Measurements from ENCODE around the gene ZSWIM8.

The ZSWIM8 gene

DNA sequence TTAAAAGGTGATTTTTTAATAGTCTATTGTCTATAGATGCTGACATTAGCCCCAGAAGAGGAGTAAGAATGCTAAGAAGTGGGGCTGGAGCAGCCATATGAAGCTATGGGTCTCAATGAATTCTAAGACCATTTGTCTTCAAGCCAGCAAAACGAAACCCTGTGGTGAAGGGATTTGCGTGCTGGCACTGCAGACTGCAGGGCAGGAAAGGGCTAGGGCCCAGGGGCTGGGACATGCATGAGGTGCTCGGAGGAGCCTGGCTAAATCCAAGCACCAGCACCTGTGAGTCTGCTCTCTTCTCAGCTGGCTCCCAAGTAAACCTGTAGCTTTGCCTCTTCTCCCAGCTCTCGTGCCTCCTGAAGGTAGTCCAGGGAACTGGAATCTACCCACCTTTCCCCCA is 27.3 kb downstream of the ZSWIM8 start:
- Mint-ChIP-seq H3K27me3 (ENCODE audit: low read depth) (peaks cover 4% of the 10 kb centered on the region), H3K4me1 (peaks cover 13% of the 10 kb centered on the region), H3K36me3 (ENCODE audit: low read depth) (peaks cover 16% of the 10 kb centered on the region)

DNA sequence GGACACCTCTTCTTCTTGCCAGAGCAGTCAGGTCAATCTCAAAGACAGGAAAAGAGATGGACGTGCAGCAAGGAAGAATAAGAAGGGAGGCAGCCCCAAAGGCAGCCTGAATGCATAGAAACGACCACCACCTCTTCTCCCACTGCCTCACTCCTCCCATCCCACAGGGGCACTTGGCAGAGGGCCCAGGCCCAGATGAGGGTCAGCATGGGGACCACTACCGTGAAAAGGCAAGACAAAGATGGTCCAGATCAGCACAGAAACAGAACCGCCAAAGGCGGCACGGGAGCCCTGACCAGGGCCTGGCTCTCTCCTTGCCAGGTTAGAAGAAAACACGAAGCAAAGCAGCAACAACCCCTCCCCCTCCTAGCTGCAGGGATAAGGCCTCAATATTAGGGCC is 27.9 kb downstream of the ZSWIM8 start:
- peak overlapping the region in 2 of 3 experiments; percentile 41 to 50 for H3K27ac Mint-ChIP-seq
- H3K4me1 Mint-ChIP-seq: peaks cover 13% of the 10 kb centered on the region
- peak overlapping the region; percentile 74 to 86 (median 84) for H3K4me3 Mint-ChIP-seq
- TF ChIP-seq, protein P1, sequence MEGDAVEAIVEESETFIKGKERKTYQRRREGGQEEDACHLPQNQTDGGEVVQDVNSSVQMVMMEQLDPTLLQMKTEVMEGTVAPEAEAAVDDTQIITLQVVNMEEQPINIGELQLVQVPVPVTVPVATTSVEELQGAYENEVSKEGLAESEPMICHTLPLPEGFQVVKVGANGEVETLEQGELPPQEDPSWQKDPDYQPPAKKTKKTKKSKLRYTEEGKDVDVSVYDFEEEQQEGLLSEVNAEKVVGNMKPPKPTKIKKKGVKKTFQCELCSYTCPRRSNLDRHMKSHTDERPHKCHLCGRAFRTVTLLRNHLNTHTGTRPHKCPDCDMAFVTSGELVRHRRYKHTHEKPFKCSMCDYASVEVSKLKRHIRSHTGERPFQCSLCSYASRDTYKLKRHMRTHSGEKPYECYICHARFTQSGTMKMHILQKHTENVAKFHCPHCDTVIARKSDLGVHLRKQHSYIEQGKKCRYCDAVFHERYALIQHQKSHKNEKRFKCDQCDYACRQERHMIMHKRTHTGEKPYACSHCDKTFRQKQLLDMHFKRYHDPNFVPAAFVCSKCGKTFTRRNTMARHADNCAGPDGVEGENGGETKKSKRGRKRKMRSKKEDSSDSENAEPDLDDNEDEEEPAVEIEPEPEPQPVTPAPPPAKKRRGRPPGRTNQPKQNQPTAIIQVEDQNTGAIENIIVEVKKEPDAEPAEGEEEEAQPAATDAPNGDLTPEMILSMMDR (IDR thresholded peaks at IDR 0.05; ENCODE audit: unreplicated experiment in 3 of 3): no peak
- H3K36me3 Mint-ChIP-seq (ENCODE audit: low read depth): peaks cover 13% of the 10 kb centered on the region
- peaks cover 4% of the 10 kb centered on the region for H3K27me3 Mint-ChIP-seq (ENCODE audit: low read depth)
- H3K9me3 Mint-ChIP-seq: no peaks in the 10 kb centered on the region

More for the DNA sequence above, 27.3 kb downstream of the ZSWIM8 start:
- Mint-ChIP-seq H3K9me3 (no peaks in the 10 kb centered on the region), H3K4me3 (peak overlapping the region; percentile 74 to 86 (median 84)), H3K27ac (peak overlapping the region in 2 of 3 experiments; percentile 47 to 83)
- TF ChIP-seq, protein P1 (IDR thresholded peaks at IDR 0.05; ENCODE audit: unreplicated experiment in 3 of 3): no peak

DNA sequence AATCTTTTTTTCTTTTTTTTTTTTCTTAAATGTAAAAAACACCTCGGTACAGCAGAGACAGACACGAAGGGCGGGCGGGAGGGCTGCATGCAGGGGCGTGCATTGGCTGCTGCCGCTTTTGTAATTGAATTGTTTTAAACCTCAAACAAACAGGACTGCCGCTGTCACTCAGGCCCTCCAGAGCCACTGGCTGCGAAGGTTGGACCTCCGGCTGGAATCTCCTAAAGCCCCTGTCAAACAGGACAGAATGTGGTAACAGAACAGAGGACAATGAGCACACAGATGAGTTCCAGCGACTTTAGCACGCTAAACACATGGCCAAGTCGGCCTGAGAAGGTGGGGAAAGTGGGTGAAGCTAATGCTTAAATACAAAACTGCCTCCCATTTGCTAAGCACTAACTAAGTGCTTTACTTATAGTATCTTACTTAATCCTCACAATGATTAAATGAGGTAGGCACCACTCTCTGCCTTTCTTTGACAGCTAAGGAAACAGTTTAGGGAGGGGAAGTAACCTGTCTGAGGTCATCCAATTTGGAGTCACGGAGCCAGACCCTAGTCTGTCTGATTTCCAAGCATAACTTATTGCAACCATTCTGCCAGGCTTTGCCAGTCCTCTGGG is 29.0 kb downstream of the ZSWIM8 start:
- H3K4me3 Mint-ChIP-seq: no peak overlapping the region
- no peaks in the 10 kb centered on the region for H3K9me3 Mint-ChIP-seq
- TF ChIP-seq, protein P1 (IDR thresholded peaks at IDR 0.05; ENCODE audit: unreplicated experiment in 3 of 3): no peak
- H3K36me3 Mint-ChIP-seq (ENCODE audit: low read depth): peaks cover 6% of the 10 kb centered on the region
- H3K4me1 Mint-ChIP-seq: peaks cover 14% of the 10 kb centered on the region
- H3K27ac Mint-ChIP-seq: no peak overlapping the region
- peaks cover 8% of the 10 kb centered on the region for H3K27me3 Mint-ChIP-seq (ENCODE audit: low read depth)

DNA sequence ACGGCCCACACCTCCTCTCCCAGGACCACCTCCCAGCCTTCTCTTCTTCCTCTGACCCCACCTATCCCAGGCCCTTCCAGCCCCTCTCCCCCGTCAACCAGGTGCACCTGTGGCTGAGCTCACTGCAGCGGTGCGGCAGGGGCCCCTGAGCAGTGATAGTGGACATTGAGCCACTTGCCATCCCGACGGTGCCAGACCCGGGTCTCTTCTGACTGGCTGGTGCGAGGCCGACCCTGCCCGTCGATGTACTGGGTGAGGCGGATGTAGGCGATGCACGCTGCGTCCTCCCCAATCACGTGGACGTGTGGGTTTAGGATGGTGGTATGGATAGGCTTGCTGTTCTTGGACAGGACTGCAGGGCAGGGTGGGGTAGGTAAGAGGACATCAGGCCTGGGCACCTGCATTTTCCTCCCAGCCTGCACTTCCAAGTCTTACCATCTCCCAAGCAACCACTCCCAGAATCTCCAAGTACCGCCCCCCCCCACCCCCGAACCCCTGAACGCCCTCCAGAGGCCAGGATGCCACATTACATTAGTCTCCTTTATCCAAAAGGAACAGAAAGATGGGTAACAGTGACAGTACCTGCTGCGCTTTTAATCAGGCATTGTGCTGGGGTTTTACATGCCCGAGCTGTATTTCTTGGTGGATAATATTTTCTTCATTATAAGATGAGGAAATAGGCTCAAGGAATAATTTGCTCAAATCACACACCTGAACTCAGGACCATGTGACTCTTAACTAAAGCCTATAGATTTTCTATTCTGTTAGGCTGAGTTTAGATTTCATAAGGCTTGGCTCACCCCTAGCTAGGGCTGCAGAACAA is 29.7 kb downstream of the ZSWIM8 start:
- peaks cover 8% of the 10 kb centered on the region for H3K27me3 Mint-ChIP-seq (ENCODE audit: low read depth)
- peaks cover 15% of the 10 kb centered on the region for H3K4me1 Mint-ChIP-seq
- TF ChIP-seq, protein P1 (IDR thresholded peaks at IDR 0.05; ENCODE audit: unreplicated experiment in 3 of 3): peak in 1 of 3 experiments; percentile 13
- H3K9me3 Mint-ChIP-seq: no peaks in the 10 kb centered on the region
- peaks cover 6% of the 10 kb centered on the region for H3K36me3 Mint-ChIP-seq (ENCODE audit: low read depth)
- no peak overlapping the region for H3K4me3 Mint-ChIP-seq
- H3K27ac Mint-ChIP-seq: no peak overlapping the region

DNA sequence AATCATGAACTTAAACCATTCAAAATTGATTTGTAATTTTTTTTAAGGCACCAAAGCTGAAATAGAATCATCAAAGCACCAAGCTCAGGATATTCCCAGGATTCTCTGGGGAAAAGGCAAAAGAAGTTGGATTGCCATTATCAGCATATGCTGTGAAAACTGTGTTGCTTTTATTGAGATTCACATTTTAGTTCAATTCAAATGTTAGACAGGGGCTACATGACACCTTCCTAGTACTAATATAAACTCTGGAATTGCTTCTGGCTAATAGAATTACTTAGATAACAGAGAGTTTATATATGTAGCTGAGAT is 30.3 kb downstream of the ZSWIM8 start:
- H3K4me1 Mint-ChIP-seq: peaks cover 12% of the 10 kb centered on the region
- peak overlapping the region in 1 of 3 experiments; percentile 68 for H3K27ac Mint-ChIP-seq
- H3K4me3 Mint-ChIP-seq: no peak overlapping the region
- peaks cover 8% of the 10 kb centered on the region for H3K27me3 Mint-ChIP-seq (ENCODE audit: low read depth)
- peaks cover 6% of the 10 kb centered on the region for H3K36me3 Mint-ChIP-seq (ENCODE audit: low read depth)
- H3K9me3 Mint-ChIP-seq: no peaks in the 10 kb centered on the region
- TF ChIP-seq, protein P1 (IDR thresholded peaks at IDR 0.05; ENCODE audit: unreplicated experiment in 3 of 3): no peak
